NCI-H1105 treated with DMSO at 0.1 percent for 48 hours (cell line): ENCODE measurements around the gene BEST2.

ENCODE experiments used
- DNase-seq: peaks from one replicate; lab custom pipeline; 2025; lab: John Stamatoyannopoulos, UW

BEST2 gene

GRCh38 chr19:12770922-12771321, 19.3 kb downstream of the BEST2 start:
- no peak for DNase-seq

DNA sequence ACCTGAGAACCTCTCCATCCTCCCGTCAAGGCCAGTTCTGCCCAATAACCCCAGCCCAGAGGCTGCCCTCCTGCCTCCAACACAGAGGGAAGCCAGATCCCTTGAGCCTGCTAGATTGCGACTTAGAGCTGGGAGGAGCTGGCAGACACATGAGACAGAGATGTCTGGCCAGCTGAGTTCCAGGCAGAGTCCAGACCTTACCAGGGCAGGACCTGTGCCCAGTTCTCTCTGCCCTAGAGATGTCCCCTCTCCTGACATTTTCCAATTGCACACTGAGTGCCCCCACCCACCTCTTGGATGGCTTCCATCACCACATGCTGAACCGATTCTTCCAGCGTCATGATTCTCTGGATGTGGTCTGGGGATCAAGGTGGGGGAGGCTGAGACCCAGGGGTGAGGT, 20.7 kb downstream of the BEST2 start:
- DNase-seq = no peak

- DNase-seq = no peak
These were observed 22.0 kb downstream of the BEST2 start for GRCh38 chr19:12773571-12773970.

- peak; percentile 94 for DNase-seq
These were observed 23.3 kb downstream of the BEST2 start, which contains the start of gene HOOK2 for GRCh38 chr19:12774588-12775555. Gene HOOK2, minus strand, starts transcription at chr19:12775552. Its CDS starts 103 bp downstream, at chr19:12775449.

DNA sequence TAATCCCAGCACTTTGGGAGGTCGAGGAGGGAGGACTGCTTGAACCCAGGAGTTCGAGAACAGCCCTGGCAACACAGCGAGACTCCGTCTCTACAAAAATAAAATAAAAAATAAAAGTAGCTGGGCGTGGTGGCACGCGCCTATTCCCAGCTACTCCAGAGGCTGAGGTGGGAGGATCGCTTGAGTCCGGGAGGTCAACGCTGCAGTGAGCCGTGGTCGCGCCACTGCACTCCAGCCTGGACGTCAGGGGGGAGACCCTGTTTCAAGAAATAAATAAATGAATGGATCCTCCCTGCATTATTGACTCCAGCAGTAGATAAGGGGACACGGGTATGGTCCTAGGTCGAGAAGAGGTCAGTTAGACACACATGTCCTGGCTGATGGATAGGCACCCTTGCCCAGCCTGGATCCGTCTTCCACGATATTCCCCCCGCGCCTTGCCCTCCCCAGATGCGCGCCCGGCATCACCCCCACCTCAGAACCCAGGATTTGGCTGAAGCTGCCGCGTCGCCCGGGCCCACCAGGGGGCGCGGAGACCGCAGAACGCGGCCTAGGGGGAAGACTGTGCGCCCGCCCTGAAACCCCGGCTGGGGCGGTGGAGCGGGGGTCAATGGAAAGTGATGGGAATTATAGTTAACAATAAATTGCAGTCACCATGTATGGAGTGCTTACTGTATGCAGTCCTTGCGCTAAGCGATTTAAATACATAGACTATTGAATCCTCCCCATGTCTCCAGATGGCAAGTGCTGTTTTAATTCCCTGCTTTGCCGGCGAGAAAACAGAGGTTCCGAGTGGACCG, 25.8 kb downstream of the BEST2 start:
- DNase-seq = peak; percentile 76

DNA sequence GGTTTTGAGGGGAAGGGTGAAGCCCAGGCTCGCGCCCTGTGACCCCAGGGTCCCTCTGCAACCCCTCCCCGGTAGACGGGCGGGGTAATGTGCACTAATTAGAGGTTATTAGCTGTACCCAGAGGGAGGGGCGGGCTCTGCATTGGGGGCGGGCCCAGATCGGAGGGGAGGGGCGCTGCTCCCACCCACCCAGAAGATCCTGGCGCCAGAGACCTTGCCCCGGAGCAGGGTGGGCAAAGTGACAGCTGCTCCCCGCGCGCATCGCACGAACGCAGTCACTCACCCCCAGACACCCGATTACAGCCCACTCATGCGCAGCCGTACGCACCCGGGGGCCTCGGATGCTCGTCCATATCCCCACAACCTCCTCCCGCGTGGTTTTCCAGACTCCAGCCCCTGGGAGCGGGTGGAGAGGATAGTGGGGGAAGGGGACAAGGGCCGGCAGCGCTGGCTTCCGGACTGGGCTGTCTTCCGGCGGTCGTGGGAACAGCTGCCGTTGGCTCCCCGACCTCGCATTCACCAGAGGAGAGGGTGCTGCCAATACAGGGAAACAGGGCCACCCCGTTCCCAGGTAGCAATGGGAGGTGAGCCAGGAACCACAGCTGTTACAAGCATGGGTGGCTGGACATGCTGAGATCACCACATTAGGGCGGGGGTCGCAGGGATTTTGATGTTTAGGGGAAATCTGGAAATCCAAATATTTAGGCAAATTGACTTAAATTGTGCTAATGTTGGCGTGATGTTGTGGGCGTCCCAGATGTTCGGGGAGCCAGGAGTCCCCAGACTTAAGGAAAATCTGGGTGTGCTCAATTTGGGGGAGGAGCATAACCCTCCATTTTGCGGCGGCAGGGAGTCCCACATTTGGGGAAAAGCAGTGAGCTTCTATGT, 26.7 kb downstream of the BEST2 start:
- DNase-seq = peak; percentile 79

- no peak for DNase-seq
These were observed 27.2 kb downstream of the BEST2 start for GRCh38 chr19:12778905-12779161.

GRCh38 chr19:12779162-12779993, 27.8 kb downstream of the BEST2 start:
- DNase-seq = peak; percentile 31

GRCh38 chr19:12782174-12782423, 30.5 kb downstream of the BEST2 start:
- DNase-seq = no peak

DNA sequence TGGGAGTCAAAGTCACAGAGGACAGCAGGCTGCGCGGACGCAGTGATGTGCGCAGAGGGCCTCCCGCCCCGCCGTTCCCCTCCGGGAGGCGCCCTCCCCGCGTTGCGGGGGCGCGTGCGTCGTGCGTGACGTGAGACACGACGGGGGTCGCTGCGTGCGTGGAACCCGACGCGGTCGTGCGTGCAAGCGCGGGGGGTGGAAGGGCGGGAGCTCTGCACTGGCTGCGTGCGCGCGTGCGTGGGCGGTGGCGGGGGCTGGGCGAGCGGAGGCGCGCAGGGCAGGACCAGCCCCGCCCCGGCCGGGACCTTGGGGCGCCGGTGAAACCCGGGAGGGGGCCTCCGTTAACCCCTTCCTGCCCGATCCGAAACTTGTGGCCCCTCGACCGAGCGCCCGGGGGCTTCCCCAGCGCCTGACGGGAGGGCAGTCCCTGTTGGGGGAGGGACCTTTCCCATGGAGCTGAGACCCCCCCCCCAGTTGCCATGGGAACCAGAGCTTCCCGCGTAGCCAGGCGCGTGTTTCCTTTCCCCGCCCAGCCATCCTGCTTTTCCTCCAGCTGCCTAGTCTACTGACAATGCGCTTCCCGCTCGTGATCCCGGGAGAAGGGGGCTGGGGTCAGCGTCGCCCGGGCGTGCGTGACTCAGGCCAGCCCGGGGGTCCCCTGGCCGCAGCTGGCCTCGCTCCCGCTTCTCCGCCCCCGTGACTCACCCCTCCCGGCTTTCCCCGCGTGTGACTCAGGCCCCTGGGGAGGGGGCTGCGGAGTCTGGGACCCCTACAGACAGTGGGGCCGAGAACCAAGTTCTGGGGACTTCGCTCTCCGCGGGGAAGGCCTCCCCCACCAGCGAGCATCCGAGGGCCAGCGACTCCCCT, 31.1 kb downstream of the BEST2 start:
- DNase-seq = peak; percentile 67

GRCh38 chr19:12783291-12783848, 31.8 kb downstream of the BEST2 start:
- no peak for DNase-seq

- DNase-seq = no peak
These were observed 32.3 kb downstream of the BEST2 start for GRCh38 chr19:12783849-12784393.

GRCh38 chr19:12784394-12784870, 32.8 kb downstream of the BEST2 start:
- no peak for DNase-seq

- DNase-seq = no peak
These were observed 33.4 kb downstream of the BEST2 start for GRCh38 chr19:12784871-12785430.

DNA sequence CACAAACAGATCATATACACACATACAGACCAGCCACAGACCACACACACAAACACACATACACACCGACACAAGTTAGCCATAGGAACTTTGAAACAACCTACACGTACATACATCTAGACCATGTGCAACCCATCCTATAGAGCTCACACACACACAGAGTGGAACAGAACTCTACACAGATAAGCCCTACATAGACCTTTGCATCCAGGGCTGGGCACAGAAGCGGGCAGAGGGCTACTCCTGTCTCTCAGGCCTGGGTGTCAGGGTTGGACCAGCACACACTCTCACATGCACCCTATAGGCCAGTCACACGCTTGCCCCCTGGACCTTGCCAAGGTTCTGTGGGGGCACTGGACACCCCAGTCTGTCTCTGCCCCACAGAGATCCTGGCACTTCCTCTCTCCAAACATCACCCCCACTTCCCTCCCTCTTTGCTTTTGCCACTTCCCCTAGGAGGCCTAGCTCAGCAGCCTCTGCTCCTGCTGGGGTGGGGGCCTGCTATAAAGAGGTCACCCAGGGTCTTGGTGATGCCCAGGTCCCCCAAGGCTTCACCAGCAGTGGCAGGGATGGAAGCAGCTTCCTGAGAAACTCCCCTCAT, 33.9 kb downstream of the BEST2 start:
- DNase-seq = no peak

- no peak for DNase-seq
These were observed 34.7 kb downstream of the BEST2 start for GRCh38 chr19:12786141-12786870.

DNA sequence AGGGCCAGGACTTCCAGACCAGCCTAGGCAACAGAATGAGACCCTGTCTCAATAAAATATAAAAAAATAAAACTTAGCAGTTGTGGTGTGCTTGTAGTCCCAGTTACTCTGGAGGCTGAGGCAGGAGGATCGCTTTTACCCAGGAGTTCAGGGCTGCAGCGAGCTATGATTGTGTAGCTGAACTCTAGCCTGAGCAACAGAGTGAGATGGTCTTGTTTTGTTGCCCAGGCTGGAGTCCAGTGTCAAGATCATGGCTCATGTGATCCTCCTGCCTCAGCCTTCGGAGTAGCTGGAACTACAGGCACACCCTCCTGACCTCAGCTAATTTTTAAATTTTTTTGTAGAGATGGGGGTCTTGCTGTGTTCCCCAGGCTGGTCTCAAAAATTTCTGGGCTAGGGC, 35.4 kb downstream of the BEST2 start:
- no peak for DNase-seq

DNA sequence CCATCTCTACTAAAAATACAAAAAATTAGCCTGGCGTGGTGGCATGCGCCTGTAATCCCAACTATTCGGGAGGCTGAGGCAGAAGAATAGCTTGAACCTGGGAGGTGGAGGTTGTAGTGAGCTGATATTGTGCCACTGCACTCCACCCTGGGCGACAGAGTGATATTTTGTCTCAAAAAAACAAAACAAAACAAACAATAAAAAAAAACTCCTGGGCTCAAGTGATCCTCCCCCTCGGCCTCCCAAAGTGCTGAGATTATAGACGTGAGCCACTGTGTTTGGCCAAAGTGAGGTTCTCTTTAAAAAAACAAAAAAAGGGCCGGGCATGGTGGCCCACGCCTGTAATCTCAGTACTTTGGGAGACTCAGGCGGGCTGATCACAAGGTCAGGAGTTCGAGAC, 35.9 kb downstream of the BEST2 start:
- no peak for DNase-seq
